Trophoblast cell (in vitro differentiated cells and primary cell): Measurements from ENCODE around the gene A1CF.

ENCODE experiments used
- DNase-seq, 2 donors: peaks; one replicate each; pipeline ENCODE4 v3.0.0-alpha.2; 2016
- H2AFZ ChIP-seq: 2 replicates; pipeline ENCODE4 v1.6.1; 2013; ENCODE audit warnings: low read length, moderate library complexity, mild to moderate bottlenecking; ENCODE audit not compliant: insufficient read depth, poor library complexity
- H2AK5ac ChIP-seq: 2 replicates; pipeline ENCODE4 v1.6.1; 2013; ENCODE audit warnings: mild to moderate bottlenecking, low read length
- H2BK120ac ChIP-seq: 2 replicates; pipeline ENCODE4 v1.6.1; 2013; ENCODE audit warnings: low read length, mild to moderate bottlenecking, moderate library complexity; ENCODE audit not compliant: insufficient read depth, poor library complexity
- H2BK12ac ChIP-seq: 2 replicates; pipeline ENCODE4 v1.6.1; 2013; ENCODE audit warnings: mild to moderate bottlenecking, low read length, moderate library complexity
- H2BK5ac ChIP-seq: 2 replicates; pipeline ENCODE4 v1.6.1; 2013; ENCODE audit warnings: low read length, low read depth, moderate library complexity, mild to moderate bottlenecking; ENCODE audit not compliant: poor library complexity
- H3K14ac ChIP-seq: 2 replicates; pipeline ENCODE4 v1.6.1; 2013; ENCODE audit warnings: mild to moderate bottlenecking, low read length
- H3K18ac ChIP-seq: 2 replicates; pipeline ENCODE4 v1.6.1; 2013; ENCODE audit warnings: mild to moderate bottlenecking, low read length
- H3K23ac ChIP-seq: 2 replicates; pipeline ENCODE4 v1.6.1; 2013; ENCODE audit warnings: low read length
- H3K27ac ChIP-seq: 2 replicates; pipeline ENCODE4 v1.5.1; 2013; ENCODE audit warnings: low read depth, mild to moderate bottlenecking, inconsistent platforms, low read length, moderate library complexity
- H3K27me3 ChIP-seq: 2 replicates; pipeline ENCODE4 v1.6.1; 2013; ENCODE audit warnings: inconsistent platforms, mild to moderate bottlenecking, low read length, moderate library complexity; ENCODE audit not compliant: insufficient read depth
- H3K36me3 ChIP-seq, 2 experiments: 1 replicate in 1 of 2; 2 replicates in 1 of 2; pipeline ENCODE4 v1.6.1; 2013; ENCODE audit warnings: low read length in 2 of 2, mild to moderate bottlenecking in 2 of 2, moderate library complexity in 1 of 2; ENCODE audit not compliant: insufficient read depth in 2 of 2, control insufficient read depth in 1 of 2
- H3K4ac ChIP-seq: 2 replicates; pipeline ENCODE4 v1.6.1; 2013; ENCODE audit warnings: low read depth, mild to moderate bottlenecking, low read length, moderate library complexity
- H3K4me1 ChIP-seq, 2 experiments: 1 replicate in 1 of 2; 2 replicates in 1 of 2; pipeline ENCODE4 v1.6.1; 2013; ENCODE audit warnings: low read length in 2 of 2, mild to moderate bottlenecking in 2 of 2, moderate library complexity in 1 of 2; ENCODE audit not compliant: insufficient read depth in 2 of 2, control insufficient read depth in 1 of 2
- H3K4me2 ChIP-seq: 2 replicates; pipeline ENCODE4 v1.6.1; 2013; ENCODE audit warnings: inconsistent platforms, mild to moderate bottlenecking, low read length, moderate library complexity
- H3K4me3 ChIP-seq: 2 replicates; pipeline ENCODE4 v1.5.1; 2013; ENCODE audit warnings: mild to moderate bottlenecking, low read depth, low read length, inconsistent platforms
- H3K79me1 ChIP-seq: one replicate; pipeline ENCODE4 v1.6.1; 2013; ENCODE audit warnings: low read length
- H3K79me2 ChIP-seq: 2 replicates; pipeline ENCODE4 v1.6.1; 2013; ENCODE audit warnings: low read length, mild to moderate bottlenecking; ENCODE audit not compliant: control insufficient read depth, insufficient read depth, poor library complexity
- H3K9ac ChIP-seq: 2 replicates; pipeline ENCODE4 v1.6.1; 2013; ENCODE audit warnings: mild to moderate bottlenecking, low read length
- H3K9me3 ChIP-seq: 2 replicates; pipeline ENCODE4 v1.6.1; 2013; ENCODE audit warnings: low read depth, mild to moderate bottlenecking, control low read depth, inconsistent platforms, low read length; ENCODE audit not compliant: insufficient read depth
- H4K12ac ChIP-seq: 2 replicates; pipeline ENCODE4 v1.6.1; 2013; ENCODE audit warnings: low read depth, mild to moderate bottlenecking, low read length, moderate library complexity
- H4K8ac ChIP-seq: 2 replicates; pipeline ENCODE4 v1.6.1; 2013; ENCODE audit warnings: low read depth, mild to moderate bottlenecking, low read length, moderate library complexity
- H4K91ac ChIP-seq: one replicate; pipeline ENCODE4 v1.6.1; 2013; ENCODE audit warnings: low read depth, mild to moderate bottlenecking, low read length, moderate library complexity
- WGBS: extraction: QIAGEN DNeasy Blood & Tissue Kit; methylation state at CpG from one replicate; pipeline ENCODE4 v1.1.7; 2013; ENCODE audit warnings: missing lambda C conversion rate; ENCODE audit not compliant: insufficient read length, insufficient coverage; ENCODE audit errors: extremely low coverage; 5-methylcytosine and 5-hydroxymethylcytosine counted together

A1CF gene

GRCh38 chr10:50805981-50806622, 79.3 kb downstream of the A1CF start:
- H3K9ac ChIP-seq: no peak overlapping the region
- H3K27ac ChIP-seq: no peak overlapping the region
- H3K4me3 ChIP-seq: no peak overlapping the region

GRCh38 chr10:50799595-50799994, 85.8 kb downstream of the A1CF start:
- no peaks in the 10 kb centered on the region for H3K36me3 ChIP-seq
- no peak overlapping the region for H2BK12ac ChIP-seq
- DNase-seq: no peak
- no peak overlapping the region for H3K23ac ChIP-seq
- H2AK5ac ChIP-seq: no peak overlapping the region
- H3K4ac ChIP-seq: no peak overlapping the region
- H3K4me1 ChIP-seq: no peaks in the 10 kb centered on the region
- no peak overlapping the region for H2BK120ac ChIP-seq
- no peak overlapping the region for H4K8ac ChIP-seq
- H3K9ac ChIP-seq: no peak overlapping the region
- WGBS: no CpG with 5 or more reads among the region's 1 CpG
- no peaks in the 10 kb centered on the region for H3K9me3 ChIP-seq
- H3K4me3 ChIP-seq: no peak overlapping the region
- H3K27ac ChIP-seq: no peak overlapping the region
- H2AFZ ChIP-seq: no peak overlapping the region
- no peak overlapping the region for H4K91ac ChIP-seq
- H3K79me1 ChIP-seq: no peaks in the 10 kb centered on the region
- no peaks in the 10 kb centered on the region for H3K27me3 ChIP-seq
- no peak overlapping the region for H3K18ac ChIP-seq
- H3K79me2 ChIP-seq: no peaks in the 10 kb centered on the region
- H3K4me2 ChIP-seq: no peak overlapping the region
- no peak overlapping the region for H3K14ac ChIP-seq
- no peak overlapping the region for H2BK5ac ChIP-seq
- no peak overlapping the region for H4K12ac ChIP-seq

More at GRCh38 chr10:50805981-50806622, 79.3 kb downstream of the A1CF start:
- Histone ChIP-seq H3K36me3 (no peaks in the 10 kb centered on the region), H3K14ac (no peak overlapping the region), H4K91ac (no peak overlapping the region), H3K9me3 (no peaks in the 10 kb centered on the region), H3K27me3 (no peaks in the 10 kb centered on the region), H4K8ac (no peak overlapping the region), H4K12ac (no peak overlapping the region), H2BK5ac (no peak overlapping the region), H3K79me2 (no peaks in the 10 kb centered on the region), H3K4me2 (no peak overlapping the region), H2AFZ (no peak overlapping the region), H3K23ac (no peak overlapping the region), H3K79me1 (no peaks in the 10 kb centered on the region), H2BK120ac (no peak overlapping the region), H3K4ac (no peak overlapping the region), H3K4me1 (no peaks in the 10 kb centered on the region), H2BK12ac (no peak overlapping the region), H2AK5ac (no peak overlapping the region), H3K18ac (no peak overlapping the region)
- WGBS: no CpG with 5 or more reads among the region's 2 CpGs
- no peak for DNase-seq

- DNase-seq: no peak
- no peak overlapping the region for H2BK120ac ChIP-seq
Measured at GRCh38 chr10:50798297-50798696, 87.1 kb downstream of the A1CF start.

GRCh38 chr10:50796693-50797092, 88.7 kb downstream of the A1CF start:
- H4K12ac ChIP-seq: no peak overlapping the region
- no peaks in the 10 kb centered on the region for H3K79me1 ChIP-seq
- no peak overlapping the region for H3K27ac ChIP-seq
- H4K8ac ChIP-seq: no peak overlapping the region
- H3K9ac ChIP-seq: no peak overlapping the region
- no CpG with 5 or more reads among the region's 1 CpG for WGBS
- no peaks in the 10 kb centered on the region for H3K79me2 ChIP-seq
- H4K91ac ChIP-seq: no peak overlapping the region
- H2BK120ac ChIP-seq: no peak overlapping the region
- H2BK12ac ChIP-seq: no peak overlapping the region
- no peaks in the 10 kb centered on the region for H3K27me3 ChIP-seq
- no peak overlapping the region for H3K4ac ChIP-seq
- no peak overlapping the region for H3K4me2 ChIP-seq
- no peak for DNase-seq
- H3K36me3 ChIP-seq: no peaks in the 10 kb centered on the region
- no peak overlapping the region for H2AFZ ChIP-seq
- H3K18ac ChIP-seq: no peak overlapping the region
- H2BK5ac ChIP-seq: no peak overlapping the region
- H2AK5ac ChIP-seq: no peak overlapping the region
- no peak overlapping the region for H3K4me3 ChIP-seq
- no peaks in the 10 kb centered on the region for H3K9me3 ChIP-seq
- no peaks in the 10 kb centered on the region for H3K4me1 ChIP-seq
- no peak overlapping the region for H3K14ac ChIP-seq
- H3K23ac ChIP-seq: no peak overlapping the region

More at GRCh38 chr10:50798297-50798696, 87.1 kb downstream of the A1CF start:
- no CpG with 5 or more reads among the region's 3 CpGs for WGBS
- Histone ChIP-seq H4K91ac (no peak overlapping the region), H4K12ac (no peak overlapping the region), H3K4me2 (no peak overlapping the region), H2BK12ac (no peak overlapping the region), H2BK5ac (no peak overlapping the region), H3K79me1 (no peaks in the 10 kb centered on the region), H4K8ac (no peak overlapping the region), H3K23ac (no peak overlapping the region), H3K9me3 (no peaks in the 10 kb centered on the region), H3K27ac (no peak overlapping the region), H2AFZ (no peak overlapping the region), H3K9ac (no peak overlapping the region), H3K18ac (no peak overlapping the region), H3K27me3 (no peaks in the 10 kb centered on the region), H3K79me2 (no peaks in the 10 kb centered on the region), H3K4ac (no peak overlapping the region), H3K14ac (no peak overlapping the region), H3K36me3 (no peaks in the 10 kb centered on the region), H2AK5ac (no peak overlapping the region), H3K4me3 (no peak overlapping the region), H3K4me1 (no peaks in the 10 kb centered on the region)
